GM12878 (cell line): ENCODE data around the gene GUCY1B1. TPM values are rescaled to one million over a fixed set of nuclear protein-coding genes. Genes with fewer than 3 reads are reported as not detected.

Experiments used
- BCLAF1 ChIP-seq: fragments of 450-650 bp; IDR thresholded peaks from 2 replicates; pipeline ENCODE4 v1.6.1; 2017; ENCODE audit warnings: antibody characterized with exemption, mild to moderate bottlenecking, moderate library complexity
- CHD1 ChIP-seq: IDR thresholded peaks from 2 replicates; pipeline ENCODE4 v1.6.1; 2012; ENCODE audit warnings: low read depth, low read length, improper control_type of control experiment
- PKNOX1 ChIP-seq: fragments of 450-650 bp; IDR thresholded peaks from 2 replicates; pipeline ENCODE4 v1.6.1; 2016; ENCODE audit warnings: mild to moderate bottlenecking
- ZNF687 ChIP-seq: fragments of 450-650 bp; IDR thresholded peaks from 2 replicates; pipeline ENCODE4 v1.6.1; 2017; ENCODE audit warnings: mild to moderate bottlenecking, moderate library complexity
- ZZZ3 ChIP-seq: IDR thresholded peaks from 2 replicates; pipeline ENCODE4 v1.6.1; 2011; ENCODE audit warnings: low read depth; ENCODE audit not compliant: control insufficient read depth, insufficient read length
- polyA plus RNA-seq, 11 experiments: library from polyadenylated mRNA; depleted of rRNA in 4 of 11; unstranded in 6 of 11; stranded (reverse) in 5 of 11; fragments of >200 nt; fragmentation: Nextera tagmentation in 4 of 11; fragmentation: Illumina TruSeq in 1 of 11; extraction: Ambion mirVana in 4 of 11; extraction: Trizol in 1 of 11; gene quantifications; 1 replicate in 1 of 11; 2 replicates in 10 of 11; pipeline versions ENCODE4 v1.2.1 to v1.2.3, GENCODE V29; 2011 to 2016; ENCODE audit warnings: inconsistent platforms in 2 of 11, missing spikeins in 2 of 11, low read depth in 1 of 11
- total RNA-seq, 4 experiments: library from RNA; depleted of rRNA in 3 of 4; stranded (reverse); fragments of >200 nt in 3 of 4; fragmentation: Illumina TruSeq in 1 of 4; extraction: Trizol in 1 of 4; gene quantifications; 2 replicates each; pipeline versions ENCODE4 v1.2.1 to v1.2.3, GENCODE V29; 2013 to 2021

GUCY1B1 gene
- total and polyA plus RNA-seq, 10 of the 15 experiments (the other 5 are each of a cell fraction or from before 2014, with no cell fraction given), result 0.60 to 38.5 (median 1.4) TPM

- TF ChIP-seq BCLAF1 (no peak), CHD1 (no peak), ZZZ3 (no peak), ZNF687 (no peak), PKNOX1 (no peak)
These were observed 24.8 kb upstream of the GUCY1B1 start (continued) for GRCh38 chr4:155734065-155734464.
